Measurements from ENCODE around the gene TSR3.

Gene TSR3

GRCh38 chr16:1351582-1352362 lies at the start of gene TSR3, which contains the start of gene GNPTG:
TSR3 (minus strand) TSS chr16:1351878; CDS start chr16:1351804, 74 bp downstream.
GNPTG (plus strand) TSS chr16:1351931; CDS start chr16:1351966, 35 bp downstream.
- DNase-seq: peak in 1 of 2 experiments; percentile 6

GRCh38 chr16:1401061-1401757 lies 49.5 kb upstream of the TSR3 start:
- no peak for DNase-seq

GRCh38 chr16:1398826-1399581 lies 47.3 kb upstream of the TSR3 start:
- DNase-seq: no peak

- no peak for DNase-seq
These were observed 46.7 kb upstream of the TSR3 start for GRCh38 chr16:1398351-1398750.

GRCh38 chr16:1397779-1398178 lies 46.1 kb upstream of the TSR3 start:
- no peak for DNase-seq

- DNase-seq: no peak
These were observed 43.9 kb upstream of the TSR3 start for GRCh38 chr16:1395444-1396031.

GRCh38 chr16:1394367-1394951 lies 42.8 kb upstream of the TSR3 start:
- no peak for DNase-seq

- DNase-seq: no peak
These were observed 42.0 kb upstream of the TSR3 start for GRCh38 chr16:1393613-1394176.

- DNase-seq: no peak
These were observed 41.1 kb upstream of the TSR3 start for GRCh38 chr16:1392826-1393225.

- no peak for DNase-seq
These were observed 38.6 kb upstream of the TSR3 start for GRCh38 chr16:1390239-1390779.

- DNase-seq: no peak
These were observed 38.1 kb upstream of the TSR3 start for GRCh38 chr16:1389762-1390161.

- DNase-seq: no peak
These were observed 35.7 kb upstream of the TSR3 start for GRCh38 chr16:1387331-1387730.

GRCh38 chr16:1385232-1385631 lies 33.6 kb upstream of the TSR3 start:
- no peak for DNase-seq

- no peak for DNase-seq
These were observed 31.9 kb upstream of the TSR3 start for GRCh38 chr16:1383556-1383955.

GRCh38 chr16:1381612-1382406 lies 30.1 kb upstream of the TSR3 start:
- DNase-seq: no peak

GRCh38 chr16:1380195-1380594 lies 28.5 kb upstream of the TSR3 start:
- DNase-seq: no peak

- no peak for DNase-seq
These were observed 27.8 kb upstream of the TSR3 start for GRCh38 chr16:1379304-1380076.

- no peak for DNase-seq
These were observed 27.2 kb upstream of the TSR3 start for GRCh38 chr16:1378804-1379303.

GRCh38 chr16:1378087-1378803 lies 26.6 kb upstream of the TSR3 start:
- DNase-seq: no peak

Measured in cerebellar nuclear complex (tissue), 1 donor.